Mucosa of descending colon (tissue), 3 donors: ENCODE results near the gene CD1D. TPM values are rescaled to one million over a fixed set of nuclear protein-coding genes. Genes with fewer than 3 reads are reported as not detected.
"Not testable (repeated sequence)": the region's sequence is repeated elsewhere in the genome, so short reads cannot be mapped to it uniquely, and the experiment has no call there.

Experiments used
- ATAC-seq: fragments of 200-7000 bp; cut with Tn5 transposase; one replicate; pipeline ENCODE4 v1.9.1; 2020; ENCODE audit warnings: mild to moderate bottlenecking, moderate library complexity
- DNase-seq, 3 donors: peaks; one replicate each; pipeline ENCODE4 v3.0.0-alpha.2; 2020
- H3K36me3 ChIP-seq: fragments of 200-600 bp; one replicate; pipeline ENCODE4 v1.8.0; 2021; ENCODE audit warnings: low read depth, mild to moderate bottlenecking
- H3K4me1 ChIP-seq: fragments of 200-600 bp; one replicate; pipeline ENCODE4 v1.8.0; 2021; ENCODE audit warnings: low read depth, mild to moderate bottlenecking
- H3K4me3 ChIP-seq: fragments of 200-600 bp; one replicate; pipeline ENCODE4 v1.8.0; 2021; ENCODE audit warnings: mild to moderate bottlenecking
- H3K9me3 ChIP-seq: fragments of 200-600 bp; one replicate; pipeline ENCODE4 v1.8.0; 2021; ENCODE audit warnings: mild to moderate bottlenecking
- CTCF ChIP-seq: fragments of 200-600 bp; IDR thresholded peaks from one replicate; pipeline ENCODE4 v1.8.0; 2022; ENCODE audit warnings: antibody characterized with exemption, mild to moderate bottlenecking
- intact Hi-C, 2 donors: fragments of 100-400 bp; cut with DNase I in 1 of 2; cut with micrococcal nuclease in 1 of 2; formaldehyde crosslinking; loops; one replicate each; pipeline versions ENCODE4 v1.11.0 to v1.11.1; 2022; cut with DNase I, micrococcal nuclease
- total RNA-seq, 3 donors: library from RNA; stranded (reverse); fragmentation: NEBNext Ultra II Directional in 2 of 3; extraction: Animal tissue kit (Norgen Biotek cat#: 25700) in 2 of 3; gene quantifications; one replicate each; pipeline versions ENCODE4 v1.2.1 to v1.2.4, GENCODE V29; 2021 to 2023
- donor health status: DM: no; HTN: no; CAD: no; lungs with moderate emphysema.
- donor health status: DM: no; HTN: no; CAD: no.
- donor health status: DM: no; HTN: yes; CAD: no.

CD1D gene
- total RNA-seq, 3 donors from 2014 or later: 2.4 to 7.5 (median 5.4) TPM

- ATAC-seq (no peak), DNase-seq (no peak)
- H3K36me3 ChIP-seq: no peaks in the 10 kb centered on the region
- peaks cover 17% of the 10 kb centered on the region for H3K4me1 ChIP-seq
- intact Hi-C loops: no loop called here
- no peak overlapping the region for H3K4me3 ChIP-seq
- TF ChIP-seq CTCF: no peak
- H3K9me3 ChIP-seq: no peaks in the 10 kb centered on the region
Observed at GRCh38 chr1:158176399-158176798, 4.3 kb upstream of the CD1D start.

GRCh38 chr1:158176849-158177699 lies 3.6 kb upstream of the CD1D start:
- H3K4me1 ChIP-seq: peaks cover 19% of the 10 kb centered on the region
- H3K4me3 ChIP-seq, DNase-seq, H3K9me3 ChIP-seq, H3K36me3 ChIP-seq, intact Hi-C loops: not testable (repeated sequence)
- peak; percentile 22 for ATAC-seq

GRCh38 chr1:158177700-158178450 lies 2.8 kb upstream of the CD1D start:
- Histone ChIP-seq H3K36me3 (no peaks in the 10 kb centered on the region), H3K9me3 (no peaks in the 10 kb centered on the region), H3K4me3 (no peak overlapping the region), H3K4me1 (peaks cover 19% of the 10 kb centered on the region)
- no peak for TF ChIP-seq CTCF
- DNase-seq (peak; percentile 96 to 97 (median 96)), ATAC-seq (peak; percentile 97)
- intact Hi-C loops: no loop called here

GRCh38 chr1:158179301-158180041 lies 1.2 kb upstream of the CD1D start:
- Histone ChIP-seq H3K4me1 (peaks cover 19% of the 10 kb centered on the region), H3K4me3 (no peak overlapping the region), H3K9me3 (no peaks in the 10 kb centered on the region), H3K36me3 (no peaks in the 10 kb centered on the region)
- ATAC-seq (peak; percentile 22), DNase-seq (peak in 1 of 3 donors; percentile 17)
- intact Hi-C loops: no loop called here
- no peak for TF ChIP-seq CTCF

- H3K4me1 ChIP-seq: peaks cover 19% of the 10 kb centered on the region
- no peak for DNase-seq
- no peaks in the 10 kb centered on the region for H3K9me3 ChIP-seq
- intact Hi-C loops: no loop called here
- no peak for TF ChIP-seq CTCF
- ATAC-seq: no peak
- H3K36me3 ChIP-seq: no peaks in the 10 kb centered on the region
- H3K4me3 ChIP-seq: no peak overlapping the region
Observed at GRCh38 chr1:158181577-158181922, 855 bp downstream of the CD1D start.
